GM21526 (cell line): Measurements from ENCODE around the gene ENGASE.
"Not testable (repeated sequence)": the region's sequence is repeated elsewhere in the genome, so short reads cannot be mapped to it uniquely, and the experiment has no call there.

Source experiments
- ATAC-seq: cut with Tn5 transposase; IDR thresholded peaks from one replicate; pipeline ENCODE4 v1.9.1; 2021; ENCODE audit warnings: moderate library complexity; ENCODE audit not compliant: unreplicated experiment, low FRiP score

The ENGASE gene

GRCh38 chr17:79050551-79050950 is 24.1 kb upstream of the ENGASE start:
- no peak for ATAC-seq

- no peak for ATAC-seq
Observed at GRCh38 chr17:79051306-79051705, 23.3 kb upstream of the ENGASE start.

GRCh38 chr17:79052131-79052530 is 22.5 kb upstream of the ENGASE start:
- no peak for ATAC-seq

- ATAC-seq = no peak
Observed at GRCh38 chr17:79053251-79053925, 21.2 kb upstream of the ENGASE start.

GRCh38 chr17:79054200-79054960 is 20.2 kb upstream of the ENGASE start:
- ATAC-seq = no peak

- ATAC-seq = no peak
Observed at GRCh38 chr17:79055197-79055596, 19.4 kb upstream of the ENGASE start.

GRCh38 chr17:79057737-79058385 is 16.8 kb upstream of the ENGASE start:
- no peak for ATAC-seq

GRCh38 chr17:79062691-79063090 is 11.9 kb upstream of the ENGASE start:
- no peak for ATAC-seq

DNA sequence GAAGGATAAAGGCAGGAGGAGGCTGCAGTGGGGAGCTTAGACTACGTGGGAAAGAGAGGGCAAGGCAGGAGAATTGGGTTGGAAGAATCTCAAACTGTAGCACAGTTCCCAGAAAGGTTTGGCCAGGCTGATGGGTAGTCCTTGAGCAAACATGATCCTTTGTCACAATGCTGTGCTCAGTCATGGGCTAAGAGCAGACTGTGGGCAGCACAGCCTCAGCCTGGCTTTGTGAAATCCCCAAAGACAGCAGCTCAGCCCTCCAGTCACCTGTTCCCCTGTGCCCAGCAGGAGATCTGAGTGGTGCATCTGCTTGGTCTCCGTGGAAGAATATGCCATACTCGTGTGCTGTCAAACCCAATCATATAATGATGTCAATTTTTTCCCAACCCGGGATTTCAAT is 10.6 kb upstream of the ENGASE start:
- ATAC-seq = no peak

GRCh38 chr17:79065105-79065670 is 9.4 kb upstream of the ENGASE start:
- ATAC-seq = no peak

DNA sequence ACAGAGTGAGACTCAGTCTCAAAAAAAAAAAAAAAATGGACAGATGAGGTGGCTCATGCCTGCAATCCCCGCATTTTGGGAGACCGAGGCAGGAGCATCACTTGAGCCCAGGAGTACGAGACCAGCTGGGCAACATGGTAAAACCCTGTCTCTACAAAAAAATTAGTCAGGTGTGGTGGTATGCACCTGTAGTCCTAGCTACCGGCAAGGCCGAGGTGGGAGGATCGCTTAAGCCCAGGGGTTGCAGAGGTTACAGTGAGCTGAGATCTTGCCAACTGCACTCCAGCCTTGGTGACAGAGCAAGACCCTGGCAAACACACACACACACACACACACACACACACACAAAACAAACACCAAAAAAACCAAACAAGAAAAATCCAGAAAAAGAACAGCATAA is 7.7 kb upstream of the ENGASE start:
- ATAC-seq = no peak

DNA sequence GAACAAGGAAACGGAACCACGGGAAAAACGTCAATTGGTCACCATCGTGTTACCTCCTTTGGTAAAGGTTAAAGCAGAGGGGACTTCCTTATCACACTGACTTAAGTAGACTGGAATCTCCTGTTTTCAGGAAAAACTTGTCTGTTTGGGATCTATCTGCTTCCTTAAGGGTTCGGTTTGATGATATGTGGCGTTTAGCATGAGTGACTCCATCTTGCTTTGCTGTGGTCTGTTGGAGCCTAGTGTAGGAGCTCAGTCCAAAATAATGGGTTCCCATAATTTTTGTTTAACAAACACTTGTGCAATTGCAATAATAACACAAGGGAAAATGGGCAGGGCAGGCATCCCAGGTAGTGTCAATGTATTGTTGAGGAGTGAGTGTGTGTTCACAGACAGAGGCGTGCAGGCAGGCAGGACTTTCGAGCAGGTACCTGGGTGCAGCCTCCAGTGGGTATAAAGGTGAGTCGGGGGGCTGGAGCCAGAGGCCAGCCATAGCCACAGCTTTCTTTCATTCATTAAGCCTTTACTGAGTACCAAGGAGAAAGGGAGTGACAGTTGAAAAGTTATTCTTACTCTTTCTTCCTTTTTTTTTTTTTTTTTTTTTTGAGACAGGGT is 4.3 kb upstream of the ENGASE start:
- no peak for ATAC-seq

DNA sequence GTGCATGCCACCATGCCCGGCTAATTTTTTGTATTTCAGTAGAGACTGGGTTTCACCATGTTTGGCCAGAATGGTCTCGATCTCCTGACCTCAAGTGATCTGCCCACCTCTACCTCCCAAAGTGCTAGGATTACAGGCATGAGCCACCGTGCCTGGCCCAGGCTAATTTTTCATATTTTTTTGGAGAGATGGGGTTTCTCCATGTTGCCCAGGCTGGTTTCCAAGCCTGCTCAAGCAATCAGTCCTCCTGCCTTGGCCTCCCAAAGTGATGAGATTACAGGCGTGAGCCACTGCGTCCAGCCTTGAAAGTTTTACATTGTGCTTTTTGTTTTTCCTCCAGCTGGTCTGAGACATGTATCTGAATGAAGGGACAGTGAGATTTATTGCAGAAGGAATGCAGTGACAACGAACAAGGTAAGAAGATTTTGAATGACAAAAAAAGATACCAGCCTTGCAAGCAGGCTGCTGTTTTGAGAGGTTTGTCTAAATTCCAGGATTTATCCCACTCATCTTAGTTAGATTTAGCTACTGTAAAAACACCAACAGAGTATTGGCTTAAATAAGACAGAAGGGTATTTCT is 3.4 kb upstream of the ENGASE start:
- no peak for ATAC-seq

- ATAC-seq = no peak
Observed at GRCh38 chr17:79072544-79072943, 2.1 kb upstream of the ENGASE start.

DNA sequence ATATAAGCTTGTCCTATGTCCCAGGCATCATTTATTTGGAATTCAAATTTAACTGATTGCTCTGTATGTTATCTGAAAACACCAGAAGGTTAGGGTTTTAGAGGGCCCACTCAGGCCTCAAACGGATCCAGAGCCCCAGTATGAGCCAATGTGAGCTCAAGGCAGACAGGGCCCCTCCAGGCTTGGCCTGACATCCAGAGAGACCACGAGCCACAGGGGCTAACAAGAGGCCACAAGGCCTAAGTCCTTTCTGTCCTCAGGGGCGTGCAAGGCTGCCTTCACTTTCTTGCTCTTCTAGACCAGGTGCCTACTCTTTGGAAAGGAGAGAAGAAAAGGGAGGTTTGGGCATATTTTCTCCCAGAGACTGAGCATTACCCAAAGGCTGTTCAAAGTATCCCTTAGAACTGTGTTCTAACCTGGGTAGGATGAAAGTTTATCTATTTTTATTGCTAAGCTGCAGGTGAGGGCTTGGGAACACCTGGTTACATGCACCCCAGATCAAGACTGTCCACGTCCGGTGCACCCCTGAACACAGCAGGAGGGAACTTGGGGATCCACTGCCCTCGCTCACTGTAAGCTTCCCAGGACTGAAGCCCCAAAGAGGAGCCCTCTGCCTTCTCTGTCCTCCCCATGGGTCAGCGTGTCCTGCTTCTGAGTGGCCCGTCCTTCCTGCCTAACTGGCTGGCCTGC is 1.5 kb upstream of the ENGASE start:
- ATAC-seq = no peak

- no peak for ATAC-seq
Observed at GRCh38 chr17:79073706-79074088, 927 bp upstream of the ENGASE start.

GRCh38 chr17:79074121-79074648 is 439 bp upstream of the ENGASE start:
- ATAC-seq = not testable (repeated sequence)

GRCh38 chr17:79075446-79075750 is 774 bp downstream of the ENGASE start:
- ATAC-seq = no peak

GRCh38 chr17:79075861-79076406 is 1.3 kb downstream of the ENGASE start:
- no peak for ATAC-seq

- no peak for ATAC-seq
Observed at GRCh38 chr17:79077587-79077986, 3.0 kb downstream of the ENGASE start.
